ENCODE results near the gene LRRC2. TPM values are rescaled to one million over a fixed set of nuclear protein-coding genes. Genes with fewer than 3 reads are reported as not detected.
"Not testable (repeated sequence)": the region's sequence is repeated elsewhere in the genome, so short reads cannot be mapped to it uniquely, and the experiment has no call there.

Gene LRRC2
- total RNA-seq, 2 donors from 2014 or later, result 0.42 to 0.52 TPM

GRCh38 chr3:46558184-46559043 is 7.7 kb downstream of the LRRC2 start:
- peaks cover 15% of the 10 kb centered on the region for H3K4me1 Mint-ChIP-seq
- no peaks in the 10 kb centered on the region for H3K36me3 Mint-ChIP-seq (ENCODE audit: low read depth)
- H3K27me3 Mint-ChIP-seq, result peaks cover 6% of the 10 kb centered on the region
- DNase-seq (peak; percentile 50 to 62 (median 60)), ATAC-seq (peak; percentile 100)
- no peaks in the 10 kb centered on the region for H3K9me3 ChIP-seq (ENCODE audit: control insufficient read depth, low read length, poor library complexity, severe bottlenecking)
- H3K27ac Mint-ChIP-seq, result peak overlapping the region; percentile 60
- peak overlapping the region; percentile 93 for H3K4me3 Mint-ChIP-seq

GRCh38 chr3:46557814-46558183 is 8.3 kb downstream of the LRRC2 start:
- peaks cover 15% of the 10 kb centered on the region for H3K4me1 Mint-ChIP-seq
- no peak for DNase-seq
- no peaks in the 10 kb centered on the region for H3K9me3 ChIP-seq (ENCODE audit: control insufficient read depth, low read length, poor library complexity, severe bottlenecking)
- H3K27ac Mint-ChIP-seq, result peak overlapping the region; percentile 66
- no peaks in the 10 kb centered on the region for H3K27me3 Mint-ChIP-seq
- H3K36me3 Mint-ChIP-seq (ENCODE audit: low read depth), result no peaks in the 10 kb centered on the region
- ATAC-seq, result no peak
- H3K4me3 Mint-ChIP-seq, result no peak overlapping the region

GRCh38 chr3:46553154-46553553 is 12.9 kb downstream of the LRRC2 start:
- H3K4me1 Mint-ChIP-seq, result peaks cover 8% of the 10 kb centered on the region
- H3K27me3 Mint-ChIP-seq, result peaks cover 14% of the 10 kb centered on the region
- ATAC-seq (no peak), DNase-seq (no peak)
- H3K9me3 ChIP-seq (ENCODE audit: control insufficient read depth, low read length, poor library complexity, severe bottlenecking), result no peaks in the 10 kb centered on the region
- no peak overlapping the region for H3K27ac Mint-ChIP-seq
- no peak overlapping the region for H3K4me3 Mint-ChIP-seq
- no peaks in the 10 kb centered on the region for H3K36me3 Mint-ChIP-seq (ENCODE audit: low read depth)

GRCh38 chr3:46552538-46552937 is 13.6 kb downstream of the LRRC2 start:
- no peaks in the 10 kb centered on the region for H3K9me3 ChIP-seq (ENCODE audit: control insufficient read depth, low read length, poor library complexity, severe bottlenecking)
- Mint-ChIP-seq H3K4me3 (no peak overlapping the region), H3K36me3 (ENCODE audit: low read depth) (no peaks in the 10 kb centered on the region), H3K27ac (no peak overlapping the region), H3K27me3 (peaks cover 14% of the 10 kb centered on the region), H3K4me1 (peaks cover 5% of the 10 kb centered on the region)
- ATAC-seq (no peak), DNase-seq (no peak)

- DNase-seq, result no peak
- H3K9me3 ChIP-seq (ENCODE audit: control insufficient read depth, low read length, poor library complexity, severe bottlenecking), result no peaks in the 10 kb centered on the region
- H3K36me3 Mint-ChIP-seq (ENCODE audit: low read depth), result no peaks in the 10 kb centered on the region
- peaks cover 14% of the 10 kb centered on the region for H3K27me3 Mint-ChIP-seq
- no peak for ATAC-seq
- H3K4me1 Mint-ChIP-seq, result peaks cover 5% of the 10 kb centered on the region
- no peak overlapping the region for H3K4me3 Mint-ChIP-seq
- H3K27ac Mint-ChIP-seq, result no peak overlapping the region
These were observed 14.5 kb downstream of the LRRC2 start for GRCh38 chr3:46551615-46552014.

- ATAC-seq (no peak), DNase-seq (no peak)
- H3K4me3 Mint-ChIP-seq, result no peak overlapping the region
- no peaks in the 10 kb centered on the region for H3K9me3 ChIP-seq (ENCODE audit: control insufficient read depth, low read length, poor library complexity, severe bottlenecking)
- H3K4me1 Mint-ChIP-seq, result peaks cover 8% of the 10 kb centered on the region
- H3K27ac Mint-ChIP-seq, result peak overlapping the region; percentile 49
- H3K27me3 Mint-ChIP-seq, result peaks cover 14% of the 10 kb centered on the region
- H3K36me3 Mint-ChIP-seq (ENCODE audit: low read depth), result no peaks in the 10 kb centered on the region
These were observed 16.1 kb downstream of the LRRC2 start for GRCh38 chr3:46549989-46550388.

- DNase-seq, result no peak
- no peaks in the 10 kb centered on the region for H3K9me3 ChIP-seq (ENCODE audit: control insufficient read depth, low read length, poor library complexity, severe bottlenecking)
- no peaks in the 10 kb centered on the region for H3K36me3 Mint-ChIP-seq (ENCODE audit: low read depth)
- H3K4me1 Mint-ChIP-seq, result peaks cover 8% of the 10 kb centered on the region
- no peak overlapping the region for H3K4me3 Mint-ChIP-seq
- peak overlapping the region; percentile 49 for H3K27ac Mint-ChIP-seq
- ATAC-seq, result no peak
- peaks cover 14% of the 10 kb centered on the region for H3K27me3 Mint-ChIP-seq
These were observed 16.6 kb downstream of the LRRC2 start for GRCh38 chr3:46549408-46549904.

GRCh38 chr3:46548611-46549010 is 17.5 kb downstream of the LRRC2 start:
- DNase-seq; H3K27ac Mint-ChIP-seq; H3K4me1 Mint-ChIP-seq; H3K9me3 ChIP-seq (ENCODE audit: control insufficient read depth, low read length, poor library complexity, severe bottlenecking); ATAC-seq; H3K36me3 Mint-ChIP-seq (ENCODE audit: low read depth); H3K4me3 Mint-ChIP-seq: not testable (repeated sequence)
- H3K27me3 Mint-ChIP-seq, result peaks cover 14% of the 10 kb centered on the region

GRCh38 chr3:46546896-46547440 is 19.1 kb downstream of the LRRC2 start:
- no peaks in the 10 kb centered on the region for H3K36me3 Mint-ChIP-seq (ENCODE audit: low read depth)
- DNase-seq (no peak), ATAC-seq (no peak)
- no peaks in the 10 kb centered on the region for H3K9me3 ChIP-seq (ENCODE audit: control insufficient read depth, low read length, poor library complexity, severe bottlenecking)
- peak overlapping the region; percentile 56 for H3K27ac Mint-ChIP-seq
- peaks cover 8% of the 10 kb centered on the region for H3K4me1 Mint-ChIP-seq
- H3K27me3 Mint-ChIP-seq, result peaks cover 9% of the 10 kb centered on the region
- no peak overlapping the region for H3K4me3 Mint-ChIP-seq

GRCh38 chr3:46545818-46546630 is 20.1 kb downstream of the LRRC2 start:
- ATAC-seq (no peak), DNase-seq (no peak)
- H3K4me1 Mint-ChIP-seq, result peaks cover 12% of the 10 kb centered on the region
- no peaks in the 10 kb centered on the region for H3K9me3 ChIP-seq (ENCODE audit: control insufficient read depth, low read length, poor library complexity, severe bottlenecking)
- no peak overlapping the region for H3K4me3 Mint-ChIP-seq
- no peaks in the 10 kb centered on the region for H3K36me3 Mint-ChIP-seq (ENCODE audit: low read depth)
- peak overlapping the region; percentile 6 for H3K27ac Mint-ChIP-seq
- H3K27me3 Mint-ChIP-seq, result peaks cover 9% of the 10 kb centered on the region

GRCh38 chr3:46544771-46545503 is 21.2 kb downstream of the LRRC2 start:
- H3K36me3 Mint-ChIP-seq (ENCODE audit: low read depth), result no peaks in the 10 kb centered on the region
- H3K27me3 Mint-ChIP-seq, result peaks cover 7% of the 10 kb centered on the region
- peak overlapping the region; percentile 34 for H3K27ac Mint-ChIP-seq
- H3K9me3 ChIP-seq (ENCODE audit: control insufficient read depth, low read length, poor library complexity, severe bottlenecking), result no peaks in the 10 kb centered on the region
- H3K4me1 Mint-ChIP-seq, result peaks cover 12% of the 10 kb centered on the region
- DNase-seq, result no peak
- ATAC-seq, result no peak
- H3K4me3 Mint-ChIP-seq, result no peak overlapping the region

GRCh38 chr3:46542801-46543201 is 23.3 kb downstream of the LRRC2 start:
- no peak for ATAC-seq
- DNase-seq, result no peak
- H3K9me3 ChIP-seq (ENCODE audit: control insufficient read depth, low read length, poor library complexity, severe bottlenecking), result no peaks in the 10 kb centered on the region
- H3K36me3 Mint-ChIP-seq (ENCODE audit: low read depth), result no peaks in the 10 kb centered on the region
- H3K27ac Mint-ChIP-seq, result peak overlapping the region; percentile 97
- no peak overlapping the region for H3K4me3 Mint-ChIP-seq
- no peaks in the 10 kb centered on the region for H3K27me3 Mint-ChIP-seq
- H3K4me1 Mint-ChIP-seq, result peaks cover 23% of the 10 kb centered on the region
